GM12865 (cell line): ENCODE measurements around the gene CAT.

Source experiments
- DNase-seq: peaks from one replicate; pipeline ENCODE4 v3.0.0; 2010; ENCODE audit warnings: low read depth
- H3K4me3 ChIP-seq: 2 replicates; pipeline ENCODE4 v1.5.1; 2011; ENCODE audit warnings: mild to moderate bottlenecking, low read depth, low read length, control low read depth
- TF ChIP-seq, protein P1 (sequence below): IDR thresholded peaks from 2 replicates; pipeline ENCODE4 v1.5.1; 2011; ENCODE audit warnings: low read length, control low read depth, low read depth, inconsistent platforms; ENCODE audit not compliant: insufficient read depth; ENCODE audit errors: missing control alignments

CAT gene

GRCh38 chr11:34438529-34439507 is at the start of gene CAT:
CAT (plus strand) TSS chr11:34438934; CDS start chr11:34439014, 80 bp downstream.
- TF ChIP-seq, protein P1, sequence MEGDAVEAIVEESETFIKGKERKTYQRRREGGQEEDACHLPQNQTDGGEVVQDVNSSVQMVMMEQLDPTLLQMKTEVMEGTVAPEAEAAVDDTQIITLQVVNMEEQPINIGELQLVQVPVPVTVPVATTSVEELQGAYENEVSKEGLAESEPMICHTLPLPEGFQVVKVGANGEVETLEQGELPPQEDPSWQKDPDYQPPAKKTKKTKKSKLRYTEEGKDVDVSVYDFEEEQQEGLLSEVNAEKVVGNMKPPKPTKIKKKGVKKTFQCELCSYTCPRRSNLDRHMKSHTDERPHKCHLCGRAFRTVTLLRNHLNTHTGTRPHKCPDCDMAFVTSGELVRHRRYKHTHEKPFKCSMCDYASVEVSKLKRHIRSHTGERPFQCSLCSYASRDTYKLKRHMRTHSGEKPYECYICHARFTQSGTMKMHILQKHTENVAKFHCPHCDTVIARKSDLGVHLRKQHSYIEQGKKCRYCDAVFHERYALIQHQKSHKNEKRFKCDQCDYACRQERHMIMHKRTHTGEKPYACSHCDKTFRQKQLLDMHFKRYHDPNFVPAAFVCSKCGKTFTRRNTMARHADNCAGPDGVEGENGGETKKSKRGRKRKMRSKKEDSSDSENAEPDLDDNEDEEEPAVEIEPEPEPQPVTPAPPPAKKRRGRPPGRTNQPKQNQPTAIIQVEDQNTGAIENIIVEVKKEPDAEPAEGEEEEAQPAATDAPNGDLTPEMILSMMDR = no peak
- peak; percentile 95 for DNase-seq
- H3K4me3 ChIP-seq = peak within 1 kb of the TSS; percentile 79

- TF ChIP-seq, protein P1 = no peak
- no peak overlapping the region for H3K4me3 ChIP-seq
- DNase-seq = no peak
Measured at GRCh38 chr11:34394771-34395300, 43.9 kb upstream of the CAT start.

DNA sequence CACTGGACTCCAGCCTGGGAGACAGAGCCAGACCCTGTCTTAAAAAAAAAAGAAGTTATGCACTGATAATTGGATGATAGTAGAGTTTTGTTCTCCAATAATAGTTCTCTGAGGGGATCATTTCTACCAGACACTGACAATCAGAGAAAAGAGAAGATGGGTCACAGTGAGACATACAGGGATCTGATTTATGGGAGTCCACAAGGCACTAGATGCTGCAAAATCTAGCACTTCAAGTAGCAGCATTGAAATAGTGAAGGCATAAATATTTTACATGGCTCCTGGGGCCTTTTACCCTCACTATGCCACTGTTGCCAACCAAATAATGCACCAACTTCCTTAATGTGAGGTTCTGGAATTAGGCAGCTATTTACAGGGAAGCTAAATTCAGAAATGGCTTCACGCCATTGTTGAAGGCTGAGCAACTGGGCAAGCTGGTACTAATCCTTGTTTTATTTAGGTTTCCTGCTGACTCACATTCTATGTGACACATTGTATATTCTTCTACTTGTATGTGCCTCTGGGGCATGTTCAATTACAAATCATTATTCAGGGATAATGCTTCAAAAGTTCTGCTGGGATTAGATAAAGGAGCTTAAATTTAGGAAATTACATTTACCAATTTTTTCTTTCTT is 42.7 kb upstream of the CAT start:
- DNase-seq = no peak
- TF ChIP-seq, protein P1 = no peak
- H3K4me3 ChIP-seq = no peak overlapping the region

- DNase-seq = no peak
- H3K4me3 ChIP-seq = no peak overlapping the region
- TF ChIP-seq, protein P1 = no peak
Measured at GRCh38 chr11:34397120-34397519, 41.6 kb upstream of the CAT start.

DNA sequence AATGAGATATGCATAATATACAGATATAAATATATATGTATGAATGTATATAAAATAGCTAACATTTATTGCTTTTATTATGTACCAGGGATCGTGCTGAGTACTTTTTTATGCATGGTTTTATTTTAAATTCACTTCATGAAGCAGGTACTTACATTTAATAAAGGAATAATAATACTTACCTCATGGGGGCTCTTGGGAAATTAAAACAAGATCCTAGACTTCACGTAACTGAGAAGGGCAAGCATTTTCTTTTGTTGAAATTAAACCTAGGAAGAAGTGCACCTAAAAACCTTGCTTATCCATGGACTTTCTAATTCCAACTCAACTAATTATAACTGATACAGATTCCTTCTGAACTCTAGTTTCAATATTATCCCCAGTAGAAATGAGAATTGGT is 40.9 kb upstream of the CAT start:
- no peak overlapping the region for H3K4me3 ChIP-seq
- no peak for DNase-seq
- TF ChIP-seq, protein P1 = no peak

GRCh38 chr11:34403431-34403830 is 35.3 kb upstream of the CAT start:
- TF ChIP-seq, protein P1 = no peak
- no peak overlapping the region for H3K4me3 ChIP-seq
- no peak for DNase-seq
